GM21717 (cell line): ENCODE data around the gene SREK1IP1.

ENCODE experiments used
- ATAC-seq: cut with Tn5 transposase; IDR thresholded peaks from one replicate; pipeline ENCODE4 v1.9.1; 2021; ENCODE audit warnings: mild to moderate bottlenecking, moderate library complexity; ENCODE audit not compliant: unreplicated experiment

The SREK1IP1 gene

DNA sequence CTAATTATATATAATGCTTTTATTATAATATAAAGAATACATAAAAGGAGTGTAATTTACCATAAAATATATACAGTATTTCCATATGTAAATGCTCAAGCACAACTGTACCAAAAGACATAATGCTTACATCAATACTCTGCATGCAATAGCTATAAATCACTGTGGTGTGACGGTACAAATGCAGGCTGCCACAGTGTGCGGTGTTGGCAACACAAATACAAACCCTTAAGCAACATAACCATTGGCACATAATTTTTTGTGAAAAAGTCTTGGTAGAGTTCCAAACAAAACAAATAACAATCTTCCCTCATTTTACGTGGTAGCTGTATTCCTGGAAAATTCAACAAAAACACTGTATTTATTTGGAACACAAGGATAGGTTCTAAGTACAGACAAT lies 80.1 kb downstream of the SREK1IP1 start:
- ATAC-seq = no peak

GRCh38 chr5:64685866-64686265 lies 82.6 kb downstream of the SREK1IP1 start:
- no peak for ATAC-seq

- ATAC-seq = no peak
Observed at GRCh38 chr5:64682608-64683007, 85.9 kb downstream of the SREK1IP1 start.

DNA sequence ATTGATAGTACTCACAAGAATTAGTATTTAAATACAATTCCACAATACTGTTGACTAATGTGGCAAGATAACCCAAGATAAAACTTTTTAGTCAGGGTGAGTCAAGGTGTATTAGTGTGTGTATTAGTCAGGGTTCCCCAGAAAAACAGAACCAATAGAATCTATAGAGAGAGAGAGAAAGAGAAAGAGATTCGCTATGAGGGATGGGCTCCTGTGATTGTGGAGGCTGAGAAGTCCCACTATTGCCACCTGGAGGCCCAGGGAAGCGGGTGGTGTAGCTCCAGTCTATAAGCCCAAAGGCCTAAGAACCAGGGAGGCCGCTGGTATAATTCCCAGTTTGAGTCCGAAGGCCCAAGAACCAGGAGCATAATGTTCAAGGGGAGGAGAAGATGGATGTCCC lies 88.2 kb downstream of the SREK1IP1 start:
- ATAC-seq = no peak

GRCh38 chr5:64678374-64678773 lies 90.1 kb downstream of the SREK1IP1 start:
- no peak for ATAC-seq

DNA sequence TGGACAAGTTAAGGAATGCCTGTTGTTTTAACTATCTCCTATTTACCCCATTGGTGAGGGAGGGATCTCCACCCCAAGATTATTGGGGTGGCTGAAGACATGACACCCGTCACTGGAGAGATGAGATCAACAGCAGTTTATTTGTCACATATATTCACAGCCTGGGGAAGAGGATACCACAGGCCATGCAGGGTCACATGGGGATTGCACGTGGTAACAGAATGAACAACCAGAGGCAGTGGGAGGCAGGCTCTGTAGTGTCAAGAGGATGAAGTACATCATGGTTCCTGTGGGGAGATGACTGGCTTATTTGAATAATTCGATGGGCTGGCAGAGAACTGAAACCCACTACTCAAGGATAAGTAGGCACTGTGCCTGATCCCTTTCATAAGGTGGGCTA lies 96.8 kb downstream of the SREK1IP1 start:
- no peak for ATAC-seq

- ATAC-seq = no peak
Observed at GRCh38 chr5:64670277-64670676, 98.2 kb downstream of the SREK1IP1 start.
